Hepatocyte (in vitro differentiated cells): Measurements from ENCODE around the gene CACNA2D1. TPM values are rescaled to one million over a fixed set of nuclear protein-coding genes. Genes with fewer than 3 reads are reported as not detected.

Experiments used
- DNase-seq: peaks from one replicate; pipeline ENCODE4 v3.0.0-alpha.2; 2016; ENCODE audit warnings: low spot score
- H2AFZ ChIP-seq: fragments of 200-600 bp; sonication (generic); 2 replicates; pipeline ENCODE4 v1.6.0; 2016; ENCODE audit warnings: antibody characterized with exemption, mild to moderate bottlenecking
- H3K27ac ChIP-seq: fragments of 200-600 bp; sonication (generic); 2 replicates; pipeline ENCODE4 v1.5.1; 2016; ENCODE audit warnings: mild to moderate bottlenecking
- H3K27me3 ChIP-seq: fragments of 200-600 bp; sonication (generic); 2 replicates; pipeline ENCODE4 v1.6.1; 2016
- H3K36me3 ChIP-seq: fragments of 200-600 bp; sonication (generic); replicated peaks from 2 replicates; pipeline ENCODE4 v1.5.1; 2016; ENCODE audit warnings: low read depth; ENCODE audit not compliant: insufficient read depth
- H3K4me1 ChIP-seq: fragments of 200-600 bp; sonication (generic); 2 replicates; pipeline ENCODE4 v1.5.1; 2016; ENCODE audit warnings: mild to moderate bottlenecking, moderate library complexity; ENCODE audit not compliant: insufficient read depth
- H3K4me2 ChIP-seq: fragments of 200-600 bp; sonication (generic); 2 replicates; pipeline ENCODE4 v1.6.0; 2016
- H3K4me3 ChIP-seq: fragments of 200-600 bp; sonication (generic); 2 replicates; pipeline ENCODE4 v1.5.1; 2016; ENCODE audit warnings: mild to moderate bottlenecking
- H3K79me2 ChIP-seq: fragments of 200-600 bp; sonication (generic); 2 replicates; pipeline ENCODE4 v1.6.0; 2017; ENCODE audit warnings: mild to moderate bottlenecking
- H3K9me2 ChIP-seq: fragments of 200-600 bp; sonication (generic); replicated peaks from 2 replicates; pipeline ENCODE4 v1.6.0; 2017; ENCODE audit warnings: mild to moderate bottlenecking; ENCODE audit not compliant: insufficient read depth
- H3K9me3 ChIP-seq: fragments of 200-600 bp; sonication (generic); 2 replicates; pipeline ENCODE4 v1.5.1; 2016; ENCODE audit warnings: low read depth, mild to moderate bottlenecking
- H4K20me1 ChIP-seq: fragments of 200-600 bp; sonication (generic); 2 replicates; pipeline ENCODE4 v1.6.0; 2016; ENCODE audit warnings: mild to moderate bottlenecking; ENCODE audit not compliant: insufficient read depth, poor library complexity, severe bottlenecking
- EZH2 ChIP-seq: fragments of 200-600 bp; sonication (generic); IDR thresholded peaks from 2 replicates; pipeline ENCODE4 v1.6.1; 2016; ENCODE audit warnings: antibody characterized with exemption, mild to moderate bottlenecking, borderline replicate concordance
- EZH2phosphoT487 ChIP-seq: fragments of 200-600 bp; sonication (generic); IDR thresholded peaks from one replicate; pipeline ENCODE4 v1.6.1; 2018; ENCODE audit warnings: antibody characterized with exemption, mild to moderate bottlenecking, low read depth, moderate library complexity; ENCODE audit not compliant: unreplicated experiment, severe bottlenecking
- WGBS: methylation state at CpG from one replicate; pipeline ENCODE4 v1.1.6; 2016; ENCODE audit warnings: low lambda C conversion rate; ENCODE audit errors: missing lambda C conversion rate; 5-methylcytosine and 5-hydroxymethylcytosine counted together
- polyA plus RNA-seq: library from polyadenylated mRNA; unstranded; fragments of >200 nt; fragmentation: Nextera tagmentation; extraction: Ambion mirVana; gene quantifications from 2 replicates; pipeline ENCODE4 v1.2.1, GENCODE V29; 2016
- total RNA-seq: library from RNA; depleted of rRNA; stranded (reverse); fragments of >200 nt; gene quantifications from 2 replicates; pipeline ENCODE4 v1.2.3, GENCODE V29; 2014
- TF ChIP-seq, protein P1 (sequence below): fragments of 200-600 bp; sonication (generic); IDR thresholded peaks from 2 replicates; pipeline ENCODE4 v1.5.1; 2016; ENCODE audit warnings: antibody characterized with exemption, mild to moderate bottlenecking; ENCODE audit not compliant: poor library complexity

CACNA2D1 gene
- total and polyA plus RNA-seq, 2 experiments from 2014 or later: 3.1 to 18.9 TPM

DNA sequence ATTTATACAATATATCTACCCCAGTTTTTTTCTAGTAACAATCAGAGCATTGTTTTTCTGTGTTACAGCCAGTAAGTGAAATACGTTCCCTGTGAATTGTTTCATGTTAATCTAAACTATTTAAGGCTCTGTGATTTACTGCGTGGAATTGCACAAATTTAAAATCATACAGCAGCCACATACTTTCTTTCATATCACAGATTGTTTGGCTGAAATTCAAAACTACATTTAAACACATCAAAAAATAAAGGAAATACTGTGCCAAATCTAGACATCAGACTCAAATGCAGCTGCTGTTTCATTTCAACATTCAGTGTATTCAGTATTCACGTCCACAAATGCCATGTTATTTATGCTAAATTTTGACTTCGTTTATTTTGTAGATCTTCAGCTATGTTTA is 431.1 kb downstream of the CACNA2D1 start:
- Histone ChIP-seq H3K36me3 (no peaks in the 10 kb centered on the region), H3K4me1 (no peaks in the 10 kb centered on the region), H4K20me1 (no peaks in the 10 kb centered on the region), H3K4me2 (no peak overlapping the region), H3K9me3 (no peaks in the 10 kb centered on the region), H3K79me2 (no peaks in the 10 kb centered on the region), H3K27ac (no peak overlapping the region), H2AFZ (no peak overlapping the region), H3K27me3 (no peaks in the 10 kb centered on the region), H3K4me3 (no peak overlapping the region), H3K9me2 (no peaks in the 10 kb centered on the region)
- no peak for DNase-seq
- TF ChIP-seq EZH2: no peak
- WGBS: 70% methylated on average over 4 of the region's 4 CpGs

DNA sequence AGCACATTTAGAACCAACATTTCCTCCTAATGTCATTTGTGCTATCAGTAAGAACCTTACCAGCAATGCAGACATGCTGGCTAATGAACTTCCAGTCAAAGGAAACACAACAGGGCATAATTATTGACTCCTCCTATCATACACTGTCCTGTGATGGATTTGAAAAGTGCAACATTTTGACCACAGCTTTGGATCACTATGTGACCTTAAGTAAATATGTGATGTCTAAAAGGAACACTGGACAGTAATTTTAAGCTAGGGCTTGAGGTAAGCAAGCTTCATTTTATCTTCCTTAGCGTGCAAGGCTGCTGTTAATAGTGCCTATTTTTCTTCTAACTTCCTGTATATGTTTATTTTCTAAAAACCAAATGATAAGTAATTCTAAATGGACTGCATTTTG is 433.2 kb downstream of the CACNA2D1 start:
- Histone ChIP-seq H3K4me3 (no peak overlapping the region), H3K4me1 (no peaks in the 10 kb centered on the region), H3K4me2 (no peak overlapping the region), H3K27me3 (no peaks in the 10 kb centered on the region), H3K9me3 (no peaks in the 10 kb centered on the region), H4K20me1 (no peaks in the 10 kb centered on the region), H2AFZ (no peak overlapping the region), H3K79me2 (no peaks in the 10 kb centered on the region), H3K27ac (no peak overlapping the region), H3K9me2 (no peaks in the 10 kb centered on the region), H3K36me3 (no peaks in the 10 kb centered on the region)
- TF ChIP-seq EZH2phosphoT487 (no peak), EZH2 (no peak)
- TF ChIP-seq, protein P1, sequence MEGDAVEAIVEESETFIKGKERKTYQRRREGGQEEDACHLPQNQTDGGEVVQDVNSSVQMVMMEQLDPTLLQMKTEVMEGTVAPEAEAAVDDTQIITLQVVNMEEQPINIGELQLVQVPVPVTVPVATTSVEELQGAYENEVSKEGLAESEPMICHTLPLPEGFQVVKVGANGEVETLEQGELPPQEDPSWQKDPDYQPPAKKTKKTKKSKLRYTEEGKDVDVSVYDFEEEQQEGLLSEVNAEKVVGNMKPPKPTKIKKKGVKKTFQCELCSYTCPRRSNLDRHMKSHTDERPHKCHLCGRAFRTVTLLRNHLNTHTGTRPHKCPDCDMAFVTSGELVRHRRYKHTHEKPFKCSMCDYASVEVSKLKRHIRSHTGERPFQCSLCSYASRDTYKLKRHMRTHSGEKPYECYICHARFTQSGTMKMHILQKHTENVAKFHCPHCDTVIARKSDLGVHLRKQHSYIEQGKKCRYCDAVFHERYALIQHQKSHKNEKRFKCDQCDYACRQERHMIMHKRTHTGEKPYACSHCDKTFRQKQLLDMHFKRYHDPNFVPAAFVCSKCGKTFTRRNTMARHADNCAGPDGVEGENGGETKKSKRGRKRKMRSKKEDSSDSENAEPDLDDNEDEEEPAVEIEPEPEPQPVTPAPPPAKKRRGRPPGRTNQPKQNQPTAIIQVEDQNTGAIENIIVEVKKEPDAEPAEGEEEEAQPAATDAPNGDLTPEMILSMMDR: no peak
- 69% methylated on average over 1 of the region's 1 CpG for WGBS
- no peak for DNase-seq

DNA sequence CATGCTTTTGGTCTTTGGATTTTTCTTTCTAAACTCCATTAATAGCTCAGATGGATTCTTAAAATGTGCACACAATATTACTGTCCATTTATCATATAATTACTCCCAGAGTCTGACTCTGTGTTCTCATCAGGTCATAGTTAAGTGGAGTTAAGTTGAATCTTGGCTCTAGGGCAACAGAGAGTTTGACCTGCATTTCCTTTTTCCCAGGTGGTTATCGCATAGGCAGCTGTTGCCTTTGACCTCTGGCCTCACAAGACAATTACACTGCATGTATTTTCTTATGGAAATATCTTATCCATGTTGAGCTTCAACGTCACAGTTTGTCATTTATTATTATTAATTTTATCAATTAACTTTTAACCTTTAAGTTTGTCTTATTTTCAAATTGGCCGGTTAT is 436.3 kb downstream of the CACNA2D1 start:
- no peak overlapping the region for H3K27ac ChIP-seq
- H4K20me1 ChIP-seq: no peaks in the 10 kb centered on the region
- H3K4me1 ChIP-seq: no peaks in the 10 kb centered on the region
- DNase-seq: no peak
- H3K9me3 ChIP-seq: no peaks in the 10 kb centered on the region
- no peak overlapping the region for H3K4me2 ChIP-seq
- H3K79me2 ChIP-seq: no peaks in the 10 kb centered on the region
- H3K4me3 ChIP-seq: no peak overlapping the region
- TF ChIP-seq EZH2 (no peak), EZH2phosphoT487 (no peak)
- TF ChIP-seq, protein P1: no peak
- no peaks in the 10 kb centered on the region for H3K9me2 ChIP-seq
- WGBS: 76% methylated on average over 3 of the region's 3 CpGs
- H2AFZ ChIP-seq: no peak overlapping the region
- H3K27me3 ChIP-seq: no peaks in the 10 kb centered on the region
- no peaks in the 10 kb centered on the region for H3K36me3 ChIP-seq

DNA sequence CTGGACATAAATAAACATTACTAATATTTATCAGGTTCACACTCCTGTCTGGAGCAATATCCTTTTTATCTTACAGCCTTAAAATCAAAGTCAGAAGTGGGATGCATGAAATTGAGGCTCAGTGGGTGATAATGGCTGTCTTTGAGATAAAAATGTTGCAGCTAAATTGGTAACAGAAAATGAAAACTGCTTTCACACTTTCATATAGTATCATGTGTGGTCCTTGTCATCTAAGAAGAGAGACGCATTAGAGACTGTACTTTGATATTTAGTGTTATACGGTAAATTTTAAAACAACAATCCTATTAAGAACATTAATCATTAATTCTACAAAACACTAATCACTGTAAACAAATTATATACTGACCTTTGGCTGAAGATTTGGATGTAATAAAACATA is 438.5 kb downstream of the CACNA2D1 start:
- Histone ChIP-seq H3K79me2 (no peaks in the 10 kb centered on the region), H3K27me3 (no peaks in the 10 kb centered on the region), H3K9me3 (no peaks in the 10 kb centered on the region), H3K27ac (no peak overlapping the region), H4K20me1 (no peaks in the 10 kb centered on the region), H3K9me2 (no peaks in the 10 kb centered on the region), H3K4me3 (no peak overlapping the region), H3K36me3 (no peaks in the 10 kb centered on the region), H3K4me1 (no peaks in the 10 kb centered on the region), H2AFZ (no peak overlapping the region), H3K4me2 (no peak overlapping the region)
- WGBS: 95% methylated on average over 2 of the region's 2 CpGs
- DNase-seq: no peak
- TF ChIP-seq, protein P1: no peak
- TF ChIP-seq EZH2phosphoT487 (no peak), EZH2 (no peak)
